IMR-90 (cell line): ENCODE measurements around the gene USP7.

ENCODE experiments used
- CEBPB ChIP-seq: IDR thresholded peaks from 2 replicates; pipeline ENCODE4 v1.6.1; 2012; ENCODE audit warnings: low read depth, low read length, improper control_type of control experiment
- MAFK ChIP-seq: IDR thresholded peaks from 2 replicates; pipeline ENCODE4 v1.6.1; 2012; ENCODE audit warnings: low read depth, low read length, improper control_type of control experiment
- MAZ ChIP-seq: IDR thresholded peaks from 2 replicates; pipeline ENCODE4 v1.6.1; 2012; ENCODE audit warnings: low read depth, mild to moderate bottlenecking, low read length, improper control_type of control experiment, moderate library complexity, borderline replicate concordance
- POLR2A ChIP-seq: IDR thresholded peaks from 2 replicates; pipeline ENCODE4 v1.6.1; 2012; ENCODE audit warnings: mild to moderate bottlenecking, low read depth, low read length
- RCOR1 ChIP-seq: IDR thresholded peaks from 2 replicates; pipeline ENCODE4 v1.6.1; 2012; ENCODE audit warnings: mild to moderate bottlenecking, low read length, improper control_type of control experiment; ENCODE audit not compliant: insufficient replicate concordance
- SMC3 ChIP-seq: fragments of 150-350 bp; IDR thresholded peaks from 2 replicates; pipeline ENCODE4 v1.6.1; 2016; ENCODE audit warnings: low read depth, mild to moderate bottlenecking, antibody characterized with exemption, low read length, moderate library complexity
- USF2 ChIP-seq: fragments of 150-350 bp; IDR thresholded peaks from 2 replicates; pipeline ENCODE4 v1.6.1; 2017; ENCODE audit warnings: mild to moderate bottlenecking, antibody characterized with exemption, low read length, low read depth
- TF ChIP-seq, protein P1 (sequence below): conservative IDR thresholded peaks from 2 replicates; pipeline ENCODE4 v1.5.1; 2012; ENCODE audit warnings: mild to moderate bottlenecking, low read depth, low read length, improper control_type of control experiment

GRCh38 chr16:8864480-8865110 lies 99.1 kb downstream of the USP7 start:
- TF ChIP-seq, protein P1, sequence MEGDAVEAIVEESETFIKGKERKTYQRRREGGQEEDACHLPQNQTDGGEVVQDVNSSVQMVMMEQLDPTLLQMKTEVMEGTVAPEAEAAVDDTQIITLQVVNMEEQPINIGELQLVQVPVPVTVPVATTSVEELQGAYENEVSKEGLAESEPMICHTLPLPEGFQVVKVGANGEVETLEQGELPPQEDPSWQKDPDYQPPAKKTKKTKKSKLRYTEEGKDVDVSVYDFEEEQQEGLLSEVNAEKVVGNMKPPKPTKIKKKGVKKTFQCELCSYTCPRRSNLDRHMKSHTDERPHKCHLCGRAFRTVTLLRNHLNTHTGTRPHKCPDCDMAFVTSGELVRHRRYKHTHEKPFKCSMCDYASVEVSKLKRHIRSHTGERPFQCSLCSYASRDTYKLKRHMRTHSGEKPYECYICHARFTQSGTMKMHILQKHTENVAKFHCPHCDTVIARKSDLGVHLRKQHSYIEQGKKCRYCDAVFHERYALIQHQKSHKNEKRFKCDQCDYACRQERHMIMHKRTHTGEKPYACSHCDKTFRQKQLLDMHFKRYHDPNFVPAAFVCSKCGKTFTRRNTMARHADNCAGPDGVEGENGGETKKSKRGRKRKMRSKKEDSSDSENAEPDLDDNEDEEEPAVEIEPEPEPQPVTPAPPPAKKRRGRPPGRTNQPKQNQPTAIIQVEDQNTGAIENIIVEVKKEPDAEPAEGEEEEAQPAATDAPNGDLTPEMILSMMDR, result no peak
- no peak for TF ChIP-seq MAFK
- no peak for TF ChIP-seq SMC3
- TF ChIP-seq POLR2A, result no peak
- TF ChIP-seq MAZ, result no peak
- TF ChIP-seq RCOR1, result no peak
- no peak for TF ChIP-seq CEBPB
- TF ChIP-seq USF2, result no peak
